ENCODE results near the gene CCDC197. TPM values are rescaled to one million over a fixed set of nuclear protein-coding genes. Genes with fewer than 3 reads are reported as not detected.

Gene CCDC197
- total RNA-seq, 1 experiment from 2014 or later, result not detected

DNA sequence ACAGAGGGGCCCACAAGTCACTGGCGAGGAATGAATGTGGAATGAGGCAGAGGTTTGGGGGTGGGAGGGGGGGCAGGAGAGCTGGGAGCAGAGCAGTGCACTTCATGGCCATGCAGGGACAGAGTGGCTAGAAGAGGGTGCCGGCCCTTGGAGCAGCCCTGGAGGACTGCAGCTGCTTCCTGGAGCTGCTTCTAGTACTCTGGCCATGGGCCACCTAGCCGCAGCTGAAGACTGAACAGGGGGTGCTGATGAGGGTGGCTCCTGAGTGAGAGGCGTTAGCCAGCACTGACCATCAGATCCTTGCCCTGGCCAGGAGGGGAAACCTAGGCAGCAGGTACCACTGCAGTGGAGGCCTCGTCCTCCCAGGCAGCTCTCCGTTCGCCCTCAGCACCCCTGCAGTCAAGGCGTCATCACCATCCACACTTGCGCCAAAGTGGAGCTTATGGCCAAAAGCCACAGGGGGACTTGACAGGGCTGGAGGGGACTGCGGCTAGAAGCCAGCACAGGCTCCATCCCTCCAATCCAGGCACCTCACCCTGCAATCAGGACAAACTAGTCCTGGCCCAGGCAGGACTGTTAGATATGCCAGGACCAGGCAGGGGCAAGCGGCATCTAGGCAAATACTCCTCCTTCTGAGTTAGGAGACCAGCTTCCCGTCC is 45.5 kb downstream of the CCDC197 start:
- DNase-seq (ENCODE audit: low read depth), result no peak

DNA sequence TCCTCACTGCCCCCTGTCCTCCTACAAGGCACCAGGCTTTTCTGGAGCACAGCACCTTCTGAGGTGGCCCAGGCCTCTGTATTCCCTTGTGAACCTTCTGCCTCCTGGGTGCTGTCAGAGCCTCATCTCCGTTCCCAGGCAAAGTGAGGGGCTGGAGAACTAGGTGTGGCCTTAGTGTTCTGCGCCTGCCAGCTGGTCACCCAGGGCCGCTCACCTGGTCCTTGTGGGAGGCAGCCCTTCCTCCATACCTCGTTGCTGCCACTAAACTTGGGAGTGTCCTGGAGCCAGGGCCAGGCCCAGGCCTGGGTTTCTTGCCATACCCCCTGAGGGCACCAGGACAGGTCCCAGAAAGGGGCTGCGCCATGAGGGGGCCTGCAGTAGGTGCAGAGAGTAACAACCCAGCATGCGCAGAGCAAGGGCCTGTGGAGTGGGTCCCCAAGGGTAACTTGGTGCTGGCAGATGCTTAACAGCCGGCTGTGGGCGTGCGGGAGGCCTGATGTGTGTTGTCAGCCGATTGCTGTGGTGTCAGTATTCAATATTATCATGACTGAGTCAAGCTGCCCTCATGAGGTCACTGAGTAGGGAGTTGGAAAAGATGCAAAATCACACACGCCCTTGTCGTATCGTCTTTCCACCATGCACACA is 46.1 kb downstream of the CCDC197 start:
- no peak for DNase-seq (ENCODE audit: low read depth)

DNA sequence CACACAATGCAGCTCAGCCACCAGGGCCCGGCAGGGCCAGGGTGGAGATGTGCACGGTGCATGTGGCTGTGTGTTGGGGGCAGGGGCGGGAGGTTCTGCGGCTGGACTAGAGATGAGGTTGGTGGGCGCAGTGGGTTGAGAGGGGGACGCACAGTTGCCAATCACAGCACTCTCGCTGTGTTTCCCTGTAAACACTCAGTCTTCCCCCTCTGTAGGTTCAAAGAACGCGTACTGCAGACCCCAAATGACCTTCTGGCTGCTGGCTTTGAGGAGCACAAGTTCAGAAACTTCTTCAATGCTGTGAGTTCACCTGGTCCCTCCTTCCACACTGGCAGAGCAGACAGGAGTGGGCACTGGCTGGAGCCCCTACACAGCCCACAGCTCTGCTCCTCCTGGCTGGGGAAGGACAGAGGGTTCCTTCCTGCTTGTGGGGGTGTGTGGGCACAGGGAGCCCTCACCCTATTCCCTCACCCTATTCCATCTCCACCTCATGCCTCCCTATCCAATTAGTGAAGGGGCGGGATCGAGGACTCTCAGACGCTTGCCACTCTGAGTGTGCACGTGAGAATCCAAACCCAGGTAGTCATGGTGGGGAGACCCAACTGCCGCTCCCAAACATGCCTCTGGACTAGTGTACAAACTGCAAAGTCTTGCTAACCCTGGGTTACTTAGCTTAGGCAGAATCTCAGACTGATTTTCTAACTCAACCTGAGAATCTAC is 46.8 kb downstream of the CCDC197 start:
- no peak for DNase-seq (ENCODE audit: low read depth)

GRCh38 chr14:94044476-94045091 is 47.5 kb downstream of the CCDC197 start:
- no peak for DNase-seq (ENCODE audit: low read depth)

- DNase-seq (ENCODE audit: low read depth), result no peak
These were observed 48.0 kb downstream of the CCDC197 start for GRCh38 chr14:94045101-94045500.

- DNase-seq (ENCODE audit: low read depth), result no peak
These were observed 48.7 kb downstream of the CCDC197 start for GRCh38 chr14:94045563-94046345.

DNA sequence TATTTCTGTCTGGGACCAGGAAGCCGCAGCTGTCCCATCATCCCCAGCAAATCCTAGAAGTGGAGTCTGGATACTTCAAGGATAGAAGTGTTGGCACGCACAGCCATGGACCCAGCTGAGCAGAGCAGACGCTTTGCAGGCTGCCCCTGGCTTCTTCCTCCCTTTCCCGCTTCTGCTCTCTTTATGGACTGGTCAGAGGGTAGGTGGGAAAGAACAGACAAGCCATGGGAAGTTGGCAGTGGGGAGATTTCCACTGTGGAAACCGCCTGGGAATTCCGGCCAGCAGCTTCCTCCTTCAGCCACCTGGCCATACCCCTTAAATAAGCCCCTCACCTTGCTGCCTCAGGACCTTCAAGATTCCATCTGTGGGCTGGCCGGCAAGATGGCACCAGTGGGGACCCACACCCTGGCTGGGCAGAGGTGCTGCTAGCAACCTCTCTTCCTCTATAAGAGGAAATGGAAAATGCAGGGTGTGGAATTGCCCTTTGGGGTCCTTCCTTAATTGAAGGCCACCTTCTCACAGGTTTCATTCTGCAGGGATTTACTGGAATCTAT is 49.7 kb downstream of the CCDC197 start:
- DNase-seq (ENCODE audit: low read depth), result no peak

DNA sequence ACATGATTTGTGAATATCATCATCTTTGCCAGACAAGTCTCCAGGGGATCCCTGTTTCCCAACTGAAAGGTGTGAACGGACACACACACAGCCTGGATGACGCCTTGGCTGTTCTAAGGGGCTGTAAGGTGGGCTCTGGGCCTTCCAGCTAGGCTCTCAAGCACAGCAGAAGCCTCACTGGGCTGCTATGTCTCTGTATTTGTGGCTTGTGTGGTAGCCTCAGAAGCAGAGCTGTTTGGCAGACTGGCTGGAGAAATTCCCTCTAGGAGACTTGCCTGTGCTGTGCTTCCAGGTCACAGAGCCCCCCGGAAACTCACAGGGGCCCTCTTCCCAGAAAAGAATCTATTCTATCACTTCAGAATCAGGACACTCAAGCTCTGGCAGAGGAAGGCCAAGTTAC is 50.5 kb downstream of the CCDC197 start:
- no peak for DNase-seq (ENCODE audit: low read depth)

DNA sequence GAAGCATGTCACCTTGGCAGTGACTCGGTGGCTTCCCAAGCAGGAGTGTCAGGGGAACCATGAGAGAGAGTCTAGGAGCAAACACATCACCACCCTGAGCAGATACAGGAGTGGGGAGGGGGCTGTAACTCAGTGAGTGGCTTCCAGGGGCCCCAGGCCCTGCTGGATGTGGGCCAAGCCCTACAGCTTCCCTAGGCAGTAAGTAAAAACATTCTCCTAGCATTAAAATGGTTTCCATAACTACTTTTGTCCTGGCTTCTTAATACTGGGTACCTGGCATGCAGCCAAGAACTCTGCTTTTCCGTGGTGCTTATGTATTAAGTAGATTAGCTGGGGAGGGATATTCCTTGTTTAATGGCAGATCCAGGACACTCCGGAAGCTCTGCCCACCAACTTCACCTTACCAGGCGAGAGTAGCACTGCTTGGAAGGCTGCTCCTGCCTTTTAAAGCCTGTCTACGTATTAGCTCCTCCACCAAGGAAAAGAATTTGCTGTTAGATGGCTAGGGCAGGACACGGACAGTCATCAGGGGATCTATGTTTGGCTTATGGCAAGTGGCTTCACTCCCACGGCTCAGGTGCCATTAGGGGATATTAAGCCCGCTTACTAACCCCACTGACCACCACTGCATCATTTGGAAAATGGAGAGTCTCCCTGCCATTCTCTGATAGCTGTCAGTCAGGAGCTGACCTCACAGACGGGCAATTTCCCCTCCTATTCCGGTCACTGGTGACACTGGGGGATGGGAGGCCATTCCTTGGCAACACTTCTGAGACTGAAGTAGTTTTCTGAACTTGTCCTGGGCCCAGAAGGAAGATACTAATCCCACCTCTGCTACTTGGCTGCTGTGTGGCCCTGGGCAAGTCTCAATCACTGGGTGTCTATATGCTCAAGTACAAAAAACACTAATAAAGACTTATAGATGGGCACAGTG is 51.9 kb downstream of the CCDC197 start:
- DNase-seq (ENCODE audit: low read depth), result no peak

DNA sequence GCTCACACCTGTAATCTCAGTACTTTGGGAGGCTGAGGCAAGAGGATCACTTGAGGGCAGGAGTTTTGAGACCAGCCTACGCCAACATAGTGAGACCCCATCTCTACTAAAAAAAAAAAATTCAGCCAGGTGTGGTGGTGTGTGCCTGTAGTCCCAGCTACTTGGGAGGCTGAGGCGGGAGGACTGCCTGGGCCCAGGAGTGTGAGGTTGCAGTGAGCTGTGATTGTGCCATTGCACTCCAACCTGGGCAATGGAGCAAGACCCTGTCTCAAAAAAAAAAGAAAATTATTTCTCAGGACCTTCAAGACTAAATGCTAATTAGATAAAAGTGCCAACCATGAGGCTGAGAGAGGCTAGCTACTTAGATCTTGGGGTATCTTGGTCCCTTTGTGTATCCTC is 52.5 kb downstream of the CCDC197 start:
- no peak for DNase-seq (ENCODE audit: low read depth)

GRCh38 chr14:94050231-94050880 is 53.3 kb downstream of the CCDC197 start:
- no peak for DNase-seq (ENCODE audit: low read depth)

- DNase-seq (ENCODE audit: low read depth), result no peak
These were observed 54.0 kb downstream of the CCDC197 start for GRCh38 chr14:94051115-94051514.

DNA sequence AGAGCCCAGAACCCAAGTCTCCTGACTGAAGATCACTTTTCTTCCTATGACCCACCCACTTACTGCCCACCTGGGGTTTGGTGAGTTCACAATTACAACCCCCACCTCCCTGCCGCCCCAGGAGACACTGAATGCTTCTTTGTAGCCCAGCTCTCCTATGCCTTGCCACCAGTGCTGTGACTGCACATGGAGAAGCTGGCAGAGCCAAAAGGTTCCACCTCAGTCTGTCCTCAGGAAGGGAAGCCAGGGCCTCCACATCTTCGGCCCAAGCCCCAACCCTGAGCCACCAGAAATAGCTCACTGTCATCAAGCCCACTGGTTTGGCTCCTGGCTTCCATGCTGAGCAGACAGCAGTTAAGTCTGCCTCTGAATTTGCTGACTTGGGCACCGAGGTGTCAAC is 54.7 kb downstream of the CCDC197 start:
- DNase-seq (ENCODE audit: low read depth), result no peak

- DNase-seq (ENCODE audit: low read depth), result no peak
These were observed 55.1 kb downstream of the CCDC197 start for GRCh38 chr14:94052199-94052598.

GRCh38 chr14:94052662-94053061 is 55.6 kb downstream of the CCDC197 start:
- no peak for DNase-seq (ENCODE audit: low read depth)

DNA sequence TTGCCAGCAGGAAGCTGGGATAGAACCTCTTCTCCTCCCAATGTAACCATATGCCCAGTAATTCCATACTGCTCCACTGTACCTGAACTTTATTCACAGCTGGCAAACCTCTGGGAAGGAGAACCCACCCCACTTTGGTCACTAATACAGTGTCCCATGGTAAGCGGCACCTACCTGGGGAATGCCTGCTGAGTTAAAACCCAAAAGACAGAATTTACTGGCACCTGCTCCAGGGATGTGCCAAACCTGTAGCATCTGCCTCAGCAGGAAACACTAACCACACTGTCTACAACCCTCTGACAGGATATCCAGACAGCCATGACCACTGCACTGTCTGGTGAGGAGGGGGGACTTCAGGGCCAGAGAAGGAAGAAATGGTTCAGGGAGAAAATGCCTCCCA is 57.3 kb downstream of the CCDC197 start:
- no peak for DNase-seq (ENCODE audit: low read depth)

DNA sequence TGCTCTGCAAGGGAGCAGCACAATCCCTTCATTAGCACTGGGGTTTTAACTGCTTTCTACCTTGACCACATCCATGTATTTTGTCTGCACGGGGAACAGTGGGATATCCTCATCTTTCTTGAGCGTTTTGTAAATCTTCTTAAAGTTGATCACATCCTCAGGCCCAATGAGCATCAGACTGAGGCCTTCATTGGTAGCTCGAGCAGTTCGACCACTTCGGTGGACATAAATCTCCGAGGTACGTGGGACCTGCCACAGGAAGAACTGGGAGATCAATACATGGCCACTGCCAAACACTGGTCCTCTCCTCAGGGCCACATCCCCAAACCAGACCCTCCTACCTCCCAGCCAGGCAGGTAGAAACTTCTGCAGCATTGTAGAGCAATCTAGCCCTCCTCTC is 57.8 kb downstream of the CCDC197 start:
- no peak for DNase-seq (ENCODE audit: low read depth)

DNA sequence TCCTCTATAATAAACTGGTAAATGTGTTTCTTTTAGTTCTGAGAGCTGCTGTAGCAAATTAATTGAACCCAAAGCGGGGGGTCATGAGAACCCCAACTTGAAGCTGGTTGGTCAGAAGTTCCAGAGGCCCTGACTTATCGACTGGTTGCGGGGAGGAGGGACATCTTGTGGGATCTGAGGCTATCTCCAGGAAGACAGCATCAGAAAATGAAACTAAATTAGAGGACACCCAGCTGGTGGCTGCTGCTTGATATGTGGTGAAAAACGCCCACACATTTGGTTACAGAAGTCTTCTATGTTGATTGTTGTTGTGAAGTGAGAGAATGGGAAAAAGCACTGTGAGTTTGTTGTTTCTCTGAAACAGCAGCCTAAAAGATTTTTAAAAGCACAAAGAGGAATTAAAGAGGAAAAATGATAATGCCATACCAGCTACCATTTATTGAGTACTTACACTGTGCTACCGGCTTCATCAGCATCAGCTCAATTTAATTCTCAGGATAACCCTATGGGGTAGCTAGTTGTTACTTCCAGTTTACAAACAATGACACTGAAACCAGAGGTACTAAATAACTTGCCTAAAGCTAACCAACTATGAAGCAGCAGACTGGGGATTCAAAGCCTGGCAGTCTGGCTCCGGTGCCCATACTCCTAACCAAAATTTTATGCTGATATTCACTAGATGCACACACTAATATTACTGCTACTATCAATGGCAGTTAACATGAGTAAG is 59.6 kb downstream of the CCDC197 start:
- DNase-seq (ENCODE audit: low read depth), result peak; percentile 29

GRCh38 chr14:94058128-94058673 is 61.1 kb downstream of the CCDC197 start:
- no peak for DNase-seq (ENCODE audit: low read depth)
